ENCODE results near the gene CNOT11.

GRCh38 chr2:101282980-101283379 is 30.3 kb downstream of the CNOT11 start:
- TF ChIP-seq CTCF (IDR thresholded peaks at IDR 0.05) (no peak), POLR2A (IDR thresholded peaks at IDR 0.05) (no peak)
